T-helper 1 cell (primary cell): ENCODE results near the gene EXOC6B.

Experiments used
- DNase-seq, 5 donors: peaks; one replicate each; pipeline ENCODE4 v3.0.0-alpha.2; 2012 to 2020

The EXOC6B gene

DNA sequence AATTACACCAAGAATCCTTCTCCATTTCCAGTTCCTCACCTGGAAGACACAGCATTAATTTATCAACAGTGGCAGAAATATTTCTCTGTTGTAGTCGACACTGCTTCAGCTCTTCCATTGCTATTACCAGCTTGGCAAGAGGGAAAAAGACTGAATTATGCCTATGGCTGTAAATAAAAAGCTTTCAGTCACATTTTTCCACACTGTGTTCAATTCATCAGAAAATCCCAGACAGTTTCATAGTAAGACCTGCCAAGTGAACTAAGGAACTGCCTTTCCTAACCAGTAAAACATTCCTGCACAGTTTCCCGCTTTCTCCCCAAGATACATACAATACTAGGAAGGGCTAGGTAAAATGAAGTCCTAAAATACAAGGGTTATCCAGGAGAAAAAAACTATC lies 94.7 kb downstream of the EXOC6B start:
- DNase-seq: no peak

GRCh38 chr2:72727356-72727755 lies 98.5 kb downstream of the EXOC6B start:
- no peak for DNase-seq

GRCh38 chr2:72723769-72724370 lies 102.0 kb downstream of the EXOC6B start:
- no peak for DNase-seq

- DNase-seq: no peak
Observed at GRCh38 chr2:72722492-72723070, 103.3 kb downstream of the EXOC6B start.

DNA sequence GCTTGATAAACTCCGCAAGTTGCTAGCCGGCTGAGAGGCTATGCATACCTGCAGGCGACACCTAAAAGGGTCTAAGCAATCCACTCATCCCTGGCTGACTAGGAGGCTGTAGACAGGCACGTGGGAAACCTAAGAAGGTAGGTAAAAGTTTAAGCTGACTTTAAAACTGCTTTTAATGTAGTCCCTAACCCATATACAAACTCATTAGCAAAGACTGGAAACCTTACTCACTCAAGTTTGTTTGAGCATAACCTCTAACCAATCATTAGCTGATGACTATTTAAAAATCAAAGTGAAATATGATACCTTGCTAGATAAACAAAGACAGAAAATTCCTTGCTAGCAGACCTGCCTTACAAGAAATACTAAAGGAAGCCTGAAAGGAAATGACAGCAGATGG lies 106.4 kb downstream of the EXOC6B start:
- DNase-seq: no peak

DNA sequence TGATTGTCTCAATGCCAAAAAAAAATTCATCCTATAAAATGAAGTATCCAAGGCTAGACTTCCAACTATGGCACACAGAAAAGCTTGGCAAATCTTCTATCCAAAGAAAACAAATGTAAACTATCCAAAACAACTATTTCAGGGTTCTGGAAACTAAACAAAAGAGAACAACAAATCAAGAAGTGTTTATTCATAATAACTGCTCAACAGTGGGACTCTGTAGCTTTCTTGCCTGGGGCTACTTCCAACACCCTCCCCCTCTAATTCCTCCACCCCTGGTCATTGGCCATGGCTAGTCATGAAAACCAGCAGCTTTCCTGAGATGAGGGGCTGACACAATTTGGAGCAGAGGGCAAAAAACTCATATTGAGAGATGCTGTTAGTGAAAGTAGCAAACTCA lies 107.0 kb downstream of the EXOC6B start:
- no peak for DNase-seq

DNA sequence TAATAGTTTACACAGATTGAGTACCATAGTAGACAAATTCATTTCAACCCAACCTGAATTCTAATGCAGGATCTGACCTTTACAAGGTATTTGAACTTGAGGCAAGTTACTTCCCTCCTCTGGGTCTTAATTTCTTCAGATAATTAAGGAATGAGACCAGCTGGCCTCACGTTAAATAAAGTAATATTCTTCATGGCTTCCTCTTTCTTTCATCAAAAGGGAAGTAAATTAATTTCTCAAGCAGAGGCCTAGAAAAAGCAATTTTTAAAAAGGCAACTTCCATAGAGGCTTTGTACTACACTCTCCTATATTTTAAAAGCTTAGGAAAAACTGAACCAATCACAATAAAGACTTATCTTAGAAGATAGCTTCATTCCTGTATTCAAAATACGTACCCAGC lies 109.2 kb downstream of the EXOC6B start:
- DNase-seq: no peak

DNA sequence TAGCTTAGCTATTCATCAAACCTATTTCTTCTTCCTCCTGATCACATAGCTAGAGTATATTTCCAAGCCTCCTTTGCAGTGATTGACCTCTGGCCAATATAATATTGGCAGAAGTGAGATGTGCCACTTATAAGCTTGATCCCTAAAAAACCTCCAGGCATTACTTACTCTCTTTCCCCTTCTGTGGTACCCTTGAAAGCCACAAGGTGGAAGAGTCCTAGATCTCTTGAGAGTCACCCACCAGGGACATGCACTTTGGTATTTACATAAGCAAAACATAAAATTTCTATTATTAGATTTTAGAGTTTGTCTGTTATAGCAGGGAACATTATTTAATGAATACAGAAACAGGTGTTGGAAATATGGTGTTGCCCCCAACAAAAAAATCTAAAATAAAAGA lies 112.0 kb downstream of the EXOC6B start:
- DNase-seq: no peak

- DNase-seq: no peak
Observed at GRCh38 chr2:72712977-72713376, 112.9 kb downstream of the EXOC6B start.

DNA sequence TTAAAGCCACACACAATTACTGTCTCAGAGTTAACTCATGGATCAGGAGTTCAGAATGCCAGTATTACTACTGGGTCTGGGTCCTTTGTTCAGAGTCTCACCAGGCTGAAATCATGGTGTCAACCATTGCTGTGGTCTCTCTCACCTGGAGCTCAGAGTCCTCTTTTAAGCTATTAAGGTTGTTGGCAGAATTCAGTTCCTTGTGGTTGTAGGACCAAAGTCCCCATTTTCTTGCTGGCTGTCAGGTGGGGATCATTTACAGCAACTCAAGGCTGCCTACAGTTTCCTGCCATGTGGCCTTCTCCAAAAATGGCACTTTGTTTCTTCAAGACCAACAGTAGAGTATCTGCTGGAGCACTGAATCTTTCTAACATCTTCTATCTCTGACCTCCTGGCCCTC lies 113.5 kb downstream of the EXOC6B start:
- no peak for DNase-seq

DNA sequence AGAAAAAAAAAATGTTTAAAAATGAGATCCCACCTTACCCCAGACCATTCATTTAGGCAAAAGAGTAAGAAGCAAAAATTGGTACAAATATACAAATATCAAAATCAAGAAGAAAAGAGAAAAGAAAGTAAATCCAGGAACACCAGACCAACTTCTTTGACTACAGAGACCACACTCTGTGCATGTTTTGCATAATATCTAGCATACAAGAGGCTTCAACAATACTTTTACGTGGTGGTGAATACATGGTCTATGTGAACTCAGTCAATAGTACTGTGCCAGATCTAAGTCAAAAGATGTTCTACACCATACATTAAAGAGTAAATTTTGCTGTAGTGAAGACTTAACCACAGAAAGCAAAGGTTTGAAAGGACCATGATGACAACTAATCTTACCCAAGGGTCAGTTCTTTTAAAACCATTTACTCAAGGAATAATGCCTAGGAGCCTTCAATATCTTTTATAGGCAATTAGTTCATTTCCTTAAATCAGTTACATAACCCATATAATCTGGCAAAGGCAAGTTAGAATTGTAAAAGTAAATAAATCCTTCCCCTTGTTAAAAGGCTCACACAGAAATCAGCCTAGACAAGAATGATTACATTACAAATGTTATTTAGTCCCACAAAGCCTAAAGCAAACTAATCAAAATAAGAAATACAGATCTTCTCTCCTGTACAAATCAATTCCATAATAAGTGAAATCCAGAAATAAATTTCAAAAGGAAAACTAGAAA lies 115.2 kb downstream of the EXOC6B start:
- no peak for DNase-seq

- no peak for DNase-seq
Observed at GRCh38 chr2:72708236-72708635, 117.6 kb downstream of the EXOC6B start.

DNA sequence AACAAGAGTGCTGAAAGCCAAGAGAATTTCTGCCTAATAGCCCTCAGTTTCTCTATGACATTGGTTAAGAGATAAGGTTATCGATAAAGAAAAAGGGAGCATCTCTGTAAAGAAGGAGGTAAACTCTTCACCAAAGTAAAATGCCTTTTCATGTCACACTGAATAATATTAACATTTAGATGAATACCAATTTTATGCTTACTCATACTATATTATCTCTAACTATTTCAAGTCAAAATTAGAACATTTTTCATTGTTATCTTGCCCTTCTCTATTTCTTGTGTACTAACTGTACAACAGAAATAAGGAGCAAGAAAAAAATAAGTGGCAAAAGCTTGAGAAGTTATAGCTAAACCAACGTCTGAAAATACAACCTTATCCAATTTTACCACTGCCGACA lies 127.5 kb downstream of the EXOC6B start:
- DNase-seq: no peak

- DNase-seq: no peak
Observed at GRCh38 chr2:72696559-72696958, 129.3 kb downstream of the EXOC6B start.

GRCh38 chr2:72695676-72696075 lies 130.2 kb downstream of the EXOC6B start:
- DNase-seq: no peak

- DNase-seq: no peak
Observed at GRCh38 chr2:72694715-72695496, 130.9 kb downstream of the EXOC6B start.

GRCh38 chr2:72689579-72690195 lies 136.1 kb downstream of the EXOC6B start:
- DNase-seq: no peak

- DNase-seq: no peak
Observed at GRCh38 chr2:72685638-72686213, 140.1 kb downstream of the EXOC6B start.

DNA sequence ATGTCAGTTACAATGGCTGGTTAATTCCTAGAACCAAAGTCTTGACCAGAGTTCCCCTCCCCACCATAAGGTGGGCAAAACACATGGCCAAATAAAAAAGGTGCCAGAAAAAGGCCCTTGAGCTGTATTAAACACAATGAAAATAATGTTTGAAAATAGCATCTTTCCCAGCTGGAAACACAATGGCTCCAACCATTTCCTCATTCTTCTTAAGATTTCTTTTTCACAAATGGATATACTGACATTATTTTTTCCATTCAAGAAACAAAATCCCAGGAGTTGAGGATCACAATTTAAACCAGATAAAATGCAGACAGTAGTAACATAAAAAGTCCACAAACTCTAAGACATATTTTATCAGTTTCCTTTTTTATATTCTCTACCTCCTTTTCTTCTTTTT lies 143.8 kb downstream of the EXOC6B start:
- no peak for DNase-seq

- DNase-seq: no peak
Observed at GRCh38 chr2:72681016-72681995, 144.5 kb downstream of the EXOC6B start.

DNA sequence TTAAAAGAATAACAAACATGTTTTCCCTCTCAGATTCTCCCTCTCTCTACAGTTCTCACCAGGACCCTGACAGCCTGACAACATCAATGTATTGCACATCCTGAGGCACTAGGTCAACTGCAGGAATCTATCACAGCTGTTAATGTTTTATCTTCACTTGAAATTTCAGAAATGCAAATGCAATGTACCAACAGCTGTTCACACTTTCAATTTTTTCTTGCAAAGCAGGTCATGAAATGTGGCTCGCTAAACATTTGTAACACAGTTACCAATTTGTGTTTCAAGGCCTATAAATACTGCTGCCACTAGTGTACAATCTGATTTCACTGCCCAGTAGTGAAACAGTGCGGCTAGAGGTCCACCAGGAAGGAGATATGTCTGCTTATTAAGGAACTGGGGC lies 147.8 kb downstream of the EXOC6B start:
- DNase-seq: no peak
